ENCODE results near the gene ZFP64.
"Not testable (repeated sequence)": the region's sequence is repeated elsewhere in the genome, so short reads cannot be mapped to it uniquely, and the experiment has no call there.

Gene ZFP64

GRCh38 chr20:52204136-52204535 is 12.6 kb upstream of the ZFP64 start:
- no peak for DNase-seq (ENCODE audit: low read depth)

GRCh38 chr20:52201395-52201794 is 9.8 kb upstream of the ZFP64 start:
- no peak for DNase-seq (ENCODE audit: low read depth)

GRCh38 chr20:52200870-52201269 is 9.3 kb upstream of the ZFP64 start:
- no peak for DNase-seq (ENCODE audit: low read depth)

- DNase-seq (ENCODE audit: low read depth): no peak
These were observed 5.3 kb upstream of the ZFP64 start for GRCh38 chr20:52196845-52197244.

GRCh38 chr20:52193886-52194545 is 2.4 kb upstream of the ZFP64 start:
- no peak for DNase-seq (ENCODE audit: low read depth)

GRCh38 chr20:52193133-52193532 is 1.6 kb upstream of the ZFP64 start:
- no peak for DNase-seq (ENCODE audit: low read depth)

- DNase-seq (ENCODE audit: low read depth): not testable (repeated sequence)
These were observed 1.1 kb upstream of the ZFP64 start for GRCh38 chr20:52192719-52193007.

- peak; percentile 6 for DNase-seq (ENCODE audit: low read depth)
These were observed 538 bp upstream of the ZFP64 start for GRCh38 chr20:52191916-52192718.

- peak; percentile 15 for DNase-seq (ENCODE audit: low read depth)
These were observed 995 bp downstream of the ZFP64 start for GRCh38 chr20:52190437-52191131.

- DNase-seq (ENCODE audit: low read depth): no peak
These were observed 9.8 kb downstream of the ZFP64 start for GRCh38 chr20:52181766-52182165.

- no peak for DNase-seq (ENCODE audit: low read depth)
These were observed 11.3 kb downstream of the ZFP64 start for GRCh38 chr20:52180180-52180840.

- DNase-seq (ENCODE audit: low read depth): no peak
These were observed 12.0 kb downstream of the ZFP64 start for GRCh38 chr20:52179331-52180179.

- DNase-seq (ENCODE audit: low read depth): no peak
These were observed 12.9 kb downstream of the ZFP64 start for GRCh38 chr20:52178691-52179090.

- DNase-seq (ENCODE audit: low read depth): no peak
These were observed 15.7 kb downstream of the ZFP64 start for GRCh38 chr20:52175840-52176239.

GRCh38 chr20:52172392-52173047 is 19.1 kb downstream of the ZFP64 start:
- DNase-seq (ENCODE audit: low read depth): no peak

GRCh38 chr20:52171025-52171424 is 20.6 kb downstream of the ZFP64 start:
- no peak for DNase-seq (ENCODE audit: low read depth)

GRCh38 chr20:52168116-52168515 is 23.5 kb downstream of the ZFP64 start:
- no peak for DNase-seq (ENCODE audit: low read depth)

- DNase-seq (ENCODE audit: low read depth): no peak
These were observed 24.2 kb downstream of the ZFP64 start for GRCh38 chr20:52167232-52167840.

GRCh38 chr20:52166150-52166549 is 25.4 kb downstream of the ZFP64 start:
- DNase-seq (ENCODE audit: low read depth): no peak

GRCh38 chr20:52160621-52161204 is 30.9 kb downstream of the ZFP64 start:
- no peak for DNase-seq (ENCODE audit: low read depth)
